IPS-18c (cell line): ENCODE results near the gene PTS.

Source experiments
- H3K4me3 ChIP-seq: 2 replicates; pipeline ENCODE4 v1.7.0; 2013; ENCODE audit warnings: low read depth, mild to moderate bottlenecking, low read length, moderate library complexity; ENCODE audit not compliant: insufficient read depth
- H3K9me3 ChIP-seq: one replicate; pipeline ENCODE4 v1.6.1; 2013; ENCODE audit warnings: mild to moderate bottlenecking, low read length, moderate library complexity; ENCODE audit not compliant: control insufficient read depth, insufficient read depth

PTS gene

DNA sequence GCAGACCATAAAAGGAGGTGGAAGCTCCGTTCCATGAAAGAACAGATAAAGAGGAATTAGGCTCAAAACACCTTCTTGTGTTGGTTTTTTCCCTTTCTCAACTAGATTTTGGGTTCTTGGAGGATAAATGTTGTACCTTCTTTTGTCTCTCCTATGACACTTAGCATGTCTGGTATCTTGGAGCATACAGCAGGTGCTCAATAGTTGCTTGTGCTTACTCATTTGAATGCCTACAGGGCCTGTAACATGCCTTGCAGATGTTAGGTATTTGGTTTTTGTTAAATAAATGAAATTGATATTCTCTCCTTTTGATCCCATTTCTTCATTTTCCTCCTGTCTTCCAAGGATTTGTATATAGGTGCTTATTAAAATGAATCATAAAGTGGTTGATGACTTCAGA lies 50.8 kb downstream of the PTS start:
- H3K9me3 ChIP-seq = no peaks in the 10 kb centered on the region

DNA sequence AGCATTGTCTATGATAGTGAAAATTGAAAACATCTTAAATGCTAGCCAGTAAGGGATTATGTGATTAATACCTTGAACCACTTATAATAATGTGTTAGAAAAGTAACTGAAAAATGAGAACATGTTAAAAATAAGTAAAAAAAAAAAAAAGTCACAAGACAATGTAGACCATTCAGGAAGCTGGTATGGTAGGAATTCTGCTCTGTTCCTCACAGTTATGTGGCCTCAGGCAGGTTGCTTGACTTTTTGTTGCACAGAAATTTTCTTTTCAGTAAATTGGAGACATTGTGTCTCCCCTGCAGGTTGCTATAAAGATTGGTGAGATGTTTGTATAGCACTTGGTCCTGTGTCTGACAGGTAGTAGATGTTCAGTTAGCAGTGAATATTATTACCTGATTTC lies 51.7 kb downstream of the PTS start:
- Histone ChIP-seq H3K9me3 (no peaks in the 10 kb centered on the region), H3K4me3 (no peak overlapping the region)

More for the DNA sequence above, 50.8 kb downstream of the PTS start:
- no peak overlapping the region for H3K4me3 ChIP-seq

DNA sequence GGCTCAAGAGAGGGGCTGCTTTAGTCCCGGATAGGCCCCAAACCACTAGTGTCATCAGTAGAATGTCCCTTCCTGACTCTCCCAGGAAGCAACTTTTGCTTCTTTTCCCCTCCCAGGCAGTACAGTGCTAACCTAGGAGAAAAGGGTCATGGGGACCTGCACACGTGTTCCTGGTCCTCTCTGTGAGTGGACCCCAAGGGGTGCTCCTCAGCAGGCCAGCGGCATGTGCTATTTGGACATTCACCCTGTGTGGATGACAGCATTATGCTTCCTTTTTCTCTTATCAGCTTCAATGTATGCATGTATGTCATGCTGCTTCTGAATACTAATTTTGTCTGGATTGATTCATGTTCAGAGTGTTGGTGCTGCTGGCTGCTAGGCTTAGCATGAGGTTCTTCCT lies 52.6 kb downstream of the PTS start:
- H3K4me3 ChIP-seq = no peak overlapping the region
- no peaks in the 10 kb centered on the region for H3K9me3 ChIP-seq

DNA sequence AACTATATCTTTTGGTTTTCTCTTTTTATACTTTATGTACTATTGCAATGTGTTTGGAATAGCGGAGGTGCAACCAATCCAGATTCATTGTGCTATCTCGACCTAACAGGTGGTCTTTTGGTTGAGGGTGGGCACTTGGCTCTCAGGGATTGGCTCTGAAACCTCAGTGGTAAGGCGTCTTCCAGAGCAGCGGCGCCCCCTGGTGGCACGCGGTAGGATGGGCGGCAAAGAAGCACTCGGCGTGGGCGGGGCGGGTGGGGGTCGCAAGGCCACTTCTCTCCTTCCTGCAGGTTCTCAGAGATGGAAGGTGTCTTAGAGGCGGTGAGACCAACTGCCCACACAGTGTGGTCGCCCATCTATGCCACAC lies 53.7 kb downstream of the PTS start:
- H3K4me3 ChIP-seq = peak overlapping the region; percentile 46
- H3K9me3 ChIP-seq = no peaks in the 10 kb centered on the region

DNA sequence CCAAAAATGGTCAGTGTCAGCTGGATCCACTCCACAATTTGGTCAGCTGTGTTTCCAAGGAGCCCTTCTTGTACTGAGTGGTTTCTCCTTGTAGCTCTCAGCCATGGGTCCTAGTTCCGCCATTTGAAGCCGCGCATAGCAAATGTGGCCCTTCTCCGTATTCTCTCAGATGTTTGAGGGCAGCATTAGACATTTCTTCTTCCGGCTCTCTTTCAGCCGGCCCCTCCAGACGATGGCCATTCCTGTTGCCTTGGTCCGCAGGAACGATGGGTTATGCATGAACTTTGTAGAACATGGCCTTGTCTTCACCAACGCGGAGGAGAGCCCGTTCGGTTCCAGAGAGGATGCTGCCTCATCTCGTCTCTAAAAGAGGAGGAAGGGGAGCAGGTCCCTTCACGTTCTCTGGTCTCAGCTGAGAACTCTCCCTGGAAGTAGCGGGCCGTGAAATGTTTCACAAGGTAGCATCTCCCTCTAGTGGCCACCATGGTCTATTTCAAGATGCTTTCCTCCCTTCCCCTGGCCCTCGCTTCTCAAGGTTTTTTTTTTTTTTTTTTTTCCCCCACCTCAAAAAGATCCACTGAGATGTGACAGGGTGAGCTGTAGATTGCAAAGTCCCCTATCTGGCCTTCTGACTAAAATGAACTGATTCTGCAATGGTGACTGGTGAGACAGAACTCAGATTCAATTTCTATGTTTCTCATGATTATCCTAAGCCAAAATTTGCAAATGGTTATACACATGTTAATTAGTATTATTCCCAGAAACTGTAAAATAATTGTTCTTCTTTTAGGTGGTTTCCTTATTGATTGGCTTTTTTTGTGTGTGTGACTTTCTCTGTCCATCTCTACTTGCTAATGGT lies 54.3 kb downstream of the PTS start:
- H3K9me3 ChIP-seq = no peaks in the 10 kb centered on the region
- peak overlapping the region; percentile 46 for H3K4me3 ChIP-seq

DNA sequence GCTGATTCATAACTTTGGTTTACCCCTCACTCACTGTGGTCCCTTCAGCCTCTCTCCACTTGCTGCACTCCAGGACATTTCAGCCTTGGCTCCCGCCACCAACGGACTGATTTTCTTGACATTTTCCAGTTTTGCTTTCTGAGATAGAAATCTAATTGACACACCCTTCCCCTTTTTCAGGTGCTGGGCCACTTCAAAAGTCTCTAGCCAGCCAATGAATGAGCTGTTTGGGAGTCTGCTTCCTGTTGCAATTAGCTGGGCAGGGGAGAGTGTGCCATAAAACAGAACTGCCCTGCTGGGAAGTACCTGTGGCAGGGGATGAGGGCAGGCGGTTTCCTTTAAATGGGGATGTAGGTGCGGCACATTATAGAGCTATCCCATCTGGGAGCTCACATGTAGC lies 55.5 kb downstream of the PTS start:
- Histone ChIP-seq H3K9me3 (no peaks in the 10 kb centered on the region), H3K4me3 (no peak overlapping the region)
